NCI-H446 treated with DMSO at 0.1 percent for 48 hours (cell line): ENCODE results near the gene CRB2.

Experiments used
- DNase-seq: peaks from one replicate; lab custom pipeline; 2025; lab: John Stamatoyannopoulos, UW

Gene CRB2

GRCh38 chr9:123402981-123403509 lies 47.0 kb downstream of the CRB2 start:
- no peak for DNase-seq

DNA sequence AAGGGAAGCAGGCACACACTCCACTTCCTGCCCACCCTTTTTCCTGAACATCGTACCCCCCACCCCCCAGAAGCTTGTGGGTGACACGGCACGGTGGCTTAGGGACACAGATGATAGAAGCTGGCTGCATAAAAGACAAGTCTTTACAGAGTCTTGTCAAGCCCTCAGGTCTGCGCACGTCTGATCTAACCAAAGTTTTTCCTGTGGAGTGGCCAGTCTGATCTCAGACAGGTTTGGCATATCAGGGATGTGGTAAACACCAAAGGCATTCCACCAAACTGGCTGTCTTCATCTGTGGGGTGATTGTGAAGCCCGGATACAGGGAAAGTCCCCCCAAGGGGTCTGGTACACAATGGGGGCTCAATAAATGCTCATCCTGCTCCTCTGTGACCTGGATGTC lies 50.0 kb downstream of the CRB2 start:
- DNase-seq, result no peak

DNA sequence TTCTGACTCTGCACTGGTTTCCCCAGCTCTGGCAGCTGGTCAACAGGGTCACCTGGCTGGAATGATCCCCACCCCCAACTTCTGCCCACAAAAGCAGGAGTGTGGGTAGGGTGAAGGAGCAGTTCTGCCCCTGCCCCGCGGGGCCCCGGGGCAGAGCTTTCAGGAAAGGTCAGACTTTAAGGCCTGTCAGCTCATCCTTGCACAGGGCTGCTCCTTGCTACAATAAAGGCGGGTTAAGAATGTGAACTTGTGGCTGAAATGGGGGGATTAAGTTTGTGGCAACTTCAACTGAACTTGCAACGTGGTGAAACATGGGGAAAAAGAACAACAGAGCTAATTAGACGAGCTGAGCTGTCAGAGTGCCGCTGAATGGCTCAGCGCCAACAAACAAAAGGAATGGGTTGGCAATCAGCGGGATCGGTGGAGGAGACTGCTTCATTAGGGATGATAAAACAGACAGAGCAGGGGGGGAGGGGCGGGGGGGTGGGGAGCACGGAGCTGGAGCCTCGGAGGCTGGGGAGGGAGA lies 50.8 kb downstream of the CRB2 start:
- no peak for DNase-seq

DNA sequence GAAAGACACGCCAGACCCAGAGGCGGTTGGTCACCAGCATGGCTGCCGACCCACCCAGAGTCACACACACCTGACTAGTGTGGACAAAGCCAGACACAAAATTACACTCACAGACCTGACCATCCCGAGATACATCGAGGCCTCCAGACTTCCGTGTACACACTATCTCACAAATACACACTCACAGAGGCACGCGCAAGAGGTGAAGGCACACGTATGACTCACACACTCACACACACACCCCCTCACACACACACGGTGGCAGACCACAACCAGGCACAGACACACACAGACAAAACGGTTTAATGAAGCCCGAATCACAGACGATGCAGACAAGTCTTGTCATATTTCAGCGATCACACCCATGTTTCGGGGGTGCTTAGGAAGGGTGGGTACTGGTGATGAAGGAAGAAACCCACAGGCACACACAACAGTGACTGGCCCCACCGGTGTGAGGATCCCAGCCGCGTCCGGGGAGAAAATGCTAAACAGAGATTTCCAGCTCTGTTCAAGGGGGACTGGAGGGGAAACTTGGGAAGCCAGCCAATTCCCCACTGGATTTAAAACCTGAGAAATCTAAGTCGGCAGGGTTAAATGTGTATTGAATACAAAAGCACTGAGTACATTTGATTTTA lies 51.3 kb downstream of the CRB2 start:
- no peak for DNase-seq

GRCh38 chr9:123408313-123409262 lies 52.6 kb downstream of the CRB2 start:
- no peak for DNase-seq

DNA sequence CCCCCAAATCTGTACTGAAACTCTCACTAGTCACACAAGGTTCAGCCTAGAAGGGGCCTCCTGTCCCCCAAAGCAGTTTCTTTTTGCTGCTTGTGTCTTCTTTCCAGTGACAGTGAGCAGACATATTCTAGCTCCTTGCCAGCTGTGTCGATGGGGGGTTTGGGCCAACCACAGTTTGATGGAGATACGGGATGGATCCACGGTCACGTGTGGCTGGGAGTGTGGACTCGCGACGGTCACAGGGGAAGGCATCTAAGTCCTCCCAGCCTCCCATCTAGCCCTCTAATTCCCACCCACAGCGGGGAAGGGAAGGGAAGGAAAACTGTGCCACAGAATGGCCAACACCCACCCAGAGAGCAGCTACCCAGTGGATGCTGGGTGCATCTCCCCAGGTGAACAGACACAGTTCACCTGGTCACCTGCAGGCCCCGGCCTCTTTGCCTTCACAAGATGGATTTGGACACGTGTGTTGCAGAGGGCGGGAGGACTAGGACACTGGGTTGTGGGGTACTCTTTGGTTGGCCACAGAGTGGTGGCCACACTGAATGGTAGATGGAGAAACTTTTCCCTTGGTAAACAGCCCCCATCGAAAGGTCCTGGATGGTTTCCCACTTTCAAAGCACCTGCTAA lies 54.4 kb downstream of the CRB2 start:
- DNase-seq, result no peak

DNA sequence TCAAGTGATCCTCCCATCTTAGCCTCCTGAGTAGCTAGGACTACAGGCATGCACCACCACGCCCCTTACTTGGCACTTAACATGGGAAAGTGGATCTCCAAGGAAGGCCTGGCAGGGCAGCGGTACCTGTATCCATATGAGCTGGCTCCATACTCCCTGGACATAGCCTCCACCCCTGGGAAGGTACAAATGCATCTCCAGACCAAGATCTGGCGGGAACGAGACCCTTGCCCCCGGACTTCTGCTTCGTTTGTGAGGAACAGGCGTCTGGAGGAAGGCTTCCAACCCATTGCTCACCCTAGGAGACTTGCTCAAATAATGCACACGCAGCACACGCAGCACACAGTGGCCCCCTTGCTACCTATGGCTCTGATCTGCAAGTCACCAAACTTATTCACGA lies 55.2 kb downstream of the CRB2 start:
- DNase-seq, result no peak

DNA sequence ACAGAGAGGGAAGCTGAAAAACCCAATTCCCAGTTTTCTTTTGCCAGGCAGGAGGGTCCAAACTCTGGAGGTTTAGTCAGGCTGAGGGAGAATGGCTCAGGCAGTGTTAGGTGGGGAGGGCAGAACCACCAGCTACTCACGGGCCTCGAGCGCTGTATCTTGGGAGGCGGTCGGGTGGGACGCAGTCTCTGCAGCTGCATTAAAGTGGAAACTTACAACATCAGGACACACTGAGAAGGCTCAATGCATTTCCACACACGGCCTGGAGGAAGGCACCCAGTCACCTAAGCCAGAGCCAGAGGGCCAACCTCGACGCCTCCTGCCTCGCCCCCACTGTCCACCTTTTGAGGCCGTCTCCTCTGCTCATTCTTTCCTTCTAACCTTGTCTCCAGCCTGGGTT lies 55.6 kb downstream of the CRB2 start:
- DNase-seq, result no peak

- DNase-seq, result no peak
Observed at GRCh38 chr9:123412171-123412820, 56.3 kb downstream of the CRB2 start.

DNA sequence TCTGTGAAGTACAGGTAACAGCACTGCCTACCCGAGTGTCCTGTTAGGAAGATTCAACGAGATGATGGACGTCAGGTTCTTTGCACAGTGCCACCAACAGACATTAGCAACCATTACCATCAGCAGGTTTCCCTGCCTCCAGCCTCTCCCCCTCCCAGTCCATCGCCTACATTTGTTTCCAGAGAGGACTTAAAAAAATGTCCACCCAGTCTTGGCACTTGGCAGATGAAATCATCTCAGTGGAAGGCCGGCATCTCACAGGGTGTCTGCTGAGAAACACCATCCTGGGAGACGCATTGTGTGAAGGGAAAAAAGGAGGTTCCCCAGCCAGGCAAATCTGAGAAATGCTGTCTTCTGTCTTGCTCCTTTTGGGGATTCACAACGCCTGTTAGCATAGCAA lies 58.2 kb downstream of the CRB2 start:
- DNase-seq, result no peak

GRCh38 chr9:123414936-123415930 lies 59.2 kb downstream of the CRB2 start:
- no peak for DNase-seq

DNA sequence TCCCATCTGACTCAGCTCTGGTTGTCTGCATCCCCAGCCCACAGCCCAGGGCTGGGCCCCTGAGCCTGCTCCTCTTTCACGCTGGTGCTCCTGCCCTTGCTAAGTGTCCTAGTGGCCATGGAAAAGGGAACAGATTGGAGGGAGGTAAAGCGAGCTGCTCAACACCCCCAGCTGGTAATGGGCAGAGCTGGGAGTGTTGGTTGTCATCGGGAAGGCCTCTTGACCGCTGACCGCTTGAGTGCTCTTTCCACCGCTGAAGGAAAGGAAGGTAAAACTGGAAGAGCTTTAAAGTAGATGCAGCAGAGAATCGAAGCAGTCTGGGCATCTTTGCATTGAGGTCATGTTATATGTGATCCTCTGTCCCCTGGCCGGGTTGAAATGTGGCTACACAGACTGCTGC lies 60.2 kb downstream of the CRB2 start:
- no peak for DNase-seq

- no peak for DNase-seq
Observed at GRCh38 chr9:123417289-123418051, 61.5 kb downstream of the CRB2 start.

- DNase-seq, result no peak
Observed at GRCh38 chr9:123418052-123418430, 62.0 kb downstream of the CRB2 start.

GRCh38 chr9:123418506-123418905 lies 62.5 kb downstream of the CRB2 start:
- no peak for DNase-seq

GRCh38 chr9:123419091-123419490 lies 63.1 kb downstream of the CRB2 start:
- no peak for DNase-seq

DNA sequence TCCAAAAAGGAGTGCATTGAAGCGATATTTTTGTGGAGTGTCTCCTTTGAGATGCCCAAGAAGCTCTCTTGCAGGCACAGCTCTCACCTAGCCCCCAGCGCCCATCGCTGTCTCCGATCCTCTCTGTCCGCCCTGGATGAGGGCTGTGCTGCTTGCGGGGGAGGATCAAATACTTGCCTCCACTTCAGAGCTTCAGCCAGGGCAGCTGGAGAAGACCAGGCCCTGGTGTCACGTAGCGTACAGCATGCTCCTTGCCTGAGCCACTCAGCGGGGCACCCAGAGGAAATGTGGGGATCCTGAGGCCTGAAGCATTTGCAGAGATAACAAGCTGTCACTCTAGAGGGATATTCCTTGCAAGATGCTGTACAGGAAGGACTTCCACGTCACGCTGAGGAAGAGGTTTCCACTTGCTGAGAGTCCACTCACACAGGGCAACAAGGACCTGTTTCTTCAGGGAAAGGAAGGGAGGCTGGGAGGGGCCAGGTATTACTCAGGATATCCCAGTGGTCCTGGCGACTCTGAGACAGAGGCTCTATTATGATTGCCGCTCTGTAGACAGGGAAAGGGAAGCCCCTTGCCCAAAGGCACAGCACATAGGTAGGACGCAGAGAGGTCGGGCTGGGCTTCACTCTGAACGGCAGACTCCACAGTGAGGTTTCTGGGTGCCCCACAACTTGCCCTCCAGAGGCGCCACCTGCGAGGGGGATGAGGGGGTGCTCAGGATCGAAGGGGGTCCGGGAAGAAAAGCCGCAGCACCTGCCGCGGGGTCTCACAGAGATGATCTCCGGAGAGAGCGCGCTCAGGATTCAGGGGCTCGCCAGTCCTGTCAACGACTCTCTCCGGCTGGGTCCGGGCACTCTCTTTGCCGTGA lies 64.0 kb downstream of the CRB2 start:
- no peak for DNase-seq

DNA sequence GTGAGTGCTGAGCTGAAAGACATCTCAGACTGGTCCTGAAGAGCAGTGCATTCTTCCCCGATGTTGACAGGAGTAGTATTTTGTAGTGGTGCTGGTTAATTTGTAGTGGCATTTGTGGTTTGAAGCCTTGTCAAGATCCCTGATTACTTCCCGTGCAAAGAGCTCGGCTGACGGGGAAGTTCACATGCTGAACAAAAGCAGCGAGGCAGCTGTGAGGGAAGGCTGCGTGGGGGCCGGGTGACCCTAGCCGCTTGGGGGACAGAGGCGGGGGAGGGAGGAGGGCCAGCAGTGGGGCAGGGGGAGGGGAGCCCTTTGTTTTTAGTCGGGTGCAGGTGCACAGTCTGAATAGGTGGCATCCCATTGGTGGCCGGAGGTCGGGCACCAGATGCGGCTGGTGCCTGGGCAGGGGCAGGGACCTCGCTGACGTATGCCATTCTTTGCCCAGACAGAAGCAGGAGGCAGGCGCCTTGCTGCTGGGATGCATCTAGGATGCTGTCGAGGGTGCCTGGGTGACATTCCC lies 64.7 kb downstream of the CRB2 start:
- DNase-seq, result no peak

DNA sequence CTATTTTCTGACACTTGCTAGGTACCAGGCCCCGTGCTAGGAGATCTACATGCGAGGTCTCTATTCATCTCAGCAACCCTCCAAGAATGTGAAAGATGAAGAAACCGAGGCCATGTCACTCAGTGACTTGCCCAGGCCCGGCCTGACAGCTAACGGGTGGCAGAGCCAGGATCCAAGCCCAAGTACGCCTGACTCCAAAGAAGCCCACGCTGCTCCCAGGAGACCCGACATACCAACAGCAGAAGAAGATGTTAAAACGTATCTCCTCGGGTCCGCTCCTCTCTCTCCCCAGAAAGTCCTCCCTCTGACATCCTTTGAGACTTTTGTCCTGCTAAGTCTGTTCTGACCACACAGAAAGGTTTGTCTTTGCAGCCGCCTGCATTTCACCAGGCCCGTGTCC lies 65.2 kb downstream of the CRB2 start:
- no peak for DNase-seq
